WTC11 (cell line): ENCODE data around the gene AKT2.

Source experiments
- ZNF232 ChIP-seq: sonication (generic); formaldehyde crosslinking; IDR thresholded peaks from 2 replicates; pipeline ENCODE4 v1.8.0; 2022; ENCODE audit warnings: mild to moderate bottlenecking, missing genetic modification reagents
- TF ChIP-seq, protein P1 (sequence below): fragments of 200-600 bp; IDR thresholded peaks from 2 replicates; pipeline ENCODE4 v1.8.0; 2022; ENCODE audit warnings: antibody characterized with exemption

DNA sequence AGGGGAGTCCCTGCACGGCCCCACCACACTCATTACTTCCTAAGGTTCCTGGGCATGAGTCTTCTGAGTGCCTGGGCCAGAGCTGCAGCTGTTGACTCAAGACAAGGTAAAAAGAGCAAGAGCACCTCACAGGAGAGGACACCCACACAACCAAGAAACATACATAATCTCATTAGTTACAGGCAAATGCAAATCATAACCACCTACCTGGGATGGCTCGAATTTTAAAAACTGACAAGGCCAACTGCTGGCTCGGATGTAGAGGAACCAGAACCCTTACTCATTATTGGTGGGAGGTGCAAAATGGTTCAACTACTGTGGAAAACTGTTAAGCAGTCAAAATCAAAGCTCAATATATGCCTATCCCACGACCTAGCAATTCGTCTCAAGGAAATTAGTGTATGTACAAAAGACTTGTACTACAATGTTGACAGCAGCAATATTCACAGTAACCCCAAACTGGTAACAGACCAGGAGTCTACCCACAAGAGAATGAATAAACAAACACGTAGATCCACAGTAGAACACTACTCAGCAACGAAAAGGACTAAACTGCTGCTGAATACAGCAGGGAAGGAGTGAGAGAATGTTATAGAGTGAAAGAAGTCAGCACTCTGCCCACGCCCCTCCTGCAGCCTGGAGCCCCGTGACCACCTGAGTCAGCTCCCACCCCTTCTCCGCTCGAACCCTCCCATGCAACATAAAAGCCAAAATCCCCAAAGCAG is 15.8 kb downstream of the AKT2 start:
- TF ChIP-seq ZNF232 (CRISPR knock-in tag): no peak
- TF ChIP-seq, protein P1, sequence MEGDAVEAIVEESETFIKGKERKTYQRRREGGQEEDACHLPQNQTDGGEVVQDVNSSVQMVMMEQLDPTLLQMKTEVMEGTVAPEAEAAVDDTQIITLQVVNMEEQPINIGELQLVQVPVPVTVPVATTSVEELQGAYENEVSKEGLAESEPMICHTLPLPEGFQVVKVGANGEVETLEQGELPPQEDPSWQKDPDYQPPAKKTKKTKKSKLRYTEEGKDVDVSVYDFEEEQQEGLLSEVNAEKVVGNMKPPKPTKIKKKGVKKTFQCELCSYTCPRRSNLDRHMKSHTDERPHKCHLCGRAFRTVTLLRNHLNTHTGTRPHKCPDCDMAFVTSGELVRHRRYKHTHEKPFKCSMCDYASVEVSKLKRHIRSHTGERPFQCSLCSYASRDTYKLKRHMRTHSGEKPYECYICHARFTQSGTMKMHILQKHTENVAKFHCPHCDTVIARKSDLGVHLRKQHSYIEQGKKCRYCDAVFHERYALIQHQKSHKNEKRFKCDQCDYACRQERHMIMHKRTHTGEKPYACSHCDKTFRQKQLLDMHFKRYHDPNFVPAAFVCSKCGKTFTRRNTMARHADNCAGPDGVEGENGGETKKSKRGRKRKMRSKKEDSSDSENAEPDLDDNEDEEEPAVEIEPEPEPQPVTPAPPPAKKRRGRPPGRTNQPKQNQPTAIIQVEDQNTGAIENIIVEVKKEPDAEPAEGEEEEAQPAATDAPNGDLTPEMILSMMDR: no peak
